Measurements from ENCODE around the gene MED20.

GRCh38 chr6:41929924-41930323 is 9.0 kb upstream of the MED20 start:
- TF ChIP-seq EZH2 (IDR thresholded peaks at IDR 0.05) (no peak), POLR2AphosphoS5 (IDR thresholded peaks at IDR 0.05; ENCODE audit: borderline replicate concordance, low read depth, low read length) (no peak)

Measured in SK-N-MC (cell line).